GM06990 (cell line): ENCODE data around the gene REPS1.

Experiments
- DNase-seq: peaks from one replicate; pipeline ENCODE4 v3.0.0-alpha.2; 2011; ENCODE audit not compliant: insufficient read length; ENCODE audit errors: extremely low read depth
- H3K27me3 ChIP-seq: replicated peaks from 2 replicates; pipeline ENCODE4 v1.6.0; 2011; ENCODE audit warnings: low read length; ENCODE audit not compliant: control insufficient read depth, insufficient read depth
- H3K36me3 ChIP-seq: 2 replicates; pipeline ENCODE4 v1.5.1; 2011; ENCODE audit warnings: low read length; ENCODE audit not compliant: control insufficient read depth, insufficient read depth
- H3K4me3 ChIP-seq: replicated peaks from 2 replicates; pipeline ENCODE4 v1.5.1; 2011; ENCODE audit warnings: low read depth, mild to moderate bottlenecking, control low read depth, low read length
- TF ChIP-seq, protein P1 (sequence below): IDR thresholded peaks from 2 replicates; pipeline ENCODE4 v1.5.1; 2011; ENCODE audit warnings: low read length, control low read depth, mild to moderate bottlenecking, inconsistent platforms; ENCODE audit not compliant: insufficient read depth, poor library complexity, severe bottlenecking

REPS1 gene

GRCh38 chr6:138955262-138955661 is 32.8 kb downstream of the REPS1 start:
- DNase-seq, result no peak
- no peaks in the 10 kb centered on the region for H3K27me3 ChIP-seq
- H3K36me3 ChIP-seq, result no peaks in the 10 kb centered on the region
- H3K4me3 ChIP-seq, result no peak overlapping the region
- TF ChIP-seq, protein P1, sequence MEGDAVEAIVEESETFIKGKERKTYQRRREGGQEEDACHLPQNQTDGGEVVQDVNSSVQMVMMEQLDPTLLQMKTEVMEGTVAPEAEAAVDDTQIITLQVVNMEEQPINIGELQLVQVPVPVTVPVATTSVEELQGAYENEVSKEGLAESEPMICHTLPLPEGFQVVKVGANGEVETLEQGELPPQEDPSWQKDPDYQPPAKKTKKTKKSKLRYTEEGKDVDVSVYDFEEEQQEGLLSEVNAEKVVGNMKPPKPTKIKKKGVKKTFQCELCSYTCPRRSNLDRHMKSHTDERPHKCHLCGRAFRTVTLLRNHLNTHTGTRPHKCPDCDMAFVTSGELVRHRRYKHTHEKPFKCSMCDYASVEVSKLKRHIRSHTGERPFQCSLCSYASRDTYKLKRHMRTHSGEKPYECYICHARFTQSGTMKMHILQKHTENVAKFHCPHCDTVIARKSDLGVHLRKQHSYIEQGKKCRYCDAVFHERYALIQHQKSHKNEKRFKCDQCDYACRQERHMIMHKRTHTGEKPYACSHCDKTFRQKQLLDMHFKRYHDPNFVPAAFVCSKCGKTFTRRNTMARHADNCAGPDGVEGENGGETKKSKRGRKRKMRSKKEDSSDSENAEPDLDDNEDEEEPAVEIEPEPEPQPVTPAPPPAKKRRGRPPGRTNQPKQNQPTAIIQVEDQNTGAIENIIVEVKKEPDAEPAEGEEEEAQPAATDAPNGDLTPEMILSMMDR, result no peak

DNA sequence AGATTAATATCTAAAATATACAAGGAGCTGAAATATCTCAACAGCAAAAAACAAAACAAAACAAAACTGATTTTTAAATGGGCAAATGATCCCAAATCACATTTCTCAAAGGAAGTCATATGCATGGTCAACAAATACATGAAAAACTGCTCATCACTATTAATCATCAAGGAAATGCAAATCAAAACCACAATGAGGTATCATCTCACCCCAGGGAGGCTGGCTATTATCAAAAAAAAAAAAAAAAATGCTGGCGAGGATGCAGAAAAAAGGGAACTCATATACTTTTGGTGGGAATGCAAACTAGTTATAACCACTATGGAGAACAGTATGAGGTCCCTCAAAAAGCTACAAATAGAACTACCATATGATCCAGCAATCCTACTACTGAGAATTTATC is 34.6 kb downstream of the REPS1 start:
- H3K4me3 ChIP-seq, result no peak overlapping the region
- no peak for DNase-seq

GRCh38 chr6:138948546-138949179 is 39.4 kb downstream of the REPS1 start:
- Histone ChIP-seq H3K4me3 (no peak overlapping the region), H3K36me3 (peaks cover 2% of the 10 kb centered on the region), H3K27me3 (no peaks in the 10 kb centered on the region)
- DNase-seq, result no peak
- TF ChIP-seq, protein P1, result no peak

More for the DNA sequence above, 34.6 kb downstream of the REPS1 start:
- TF ChIP-seq, protein P1, result no peak
- no peaks in the 10 kb centered on the region for H3K27me3 ChIP-seq
- H3K36me3 ChIP-seq, result no peaks in the 10 kb centered on the region

DNA sequence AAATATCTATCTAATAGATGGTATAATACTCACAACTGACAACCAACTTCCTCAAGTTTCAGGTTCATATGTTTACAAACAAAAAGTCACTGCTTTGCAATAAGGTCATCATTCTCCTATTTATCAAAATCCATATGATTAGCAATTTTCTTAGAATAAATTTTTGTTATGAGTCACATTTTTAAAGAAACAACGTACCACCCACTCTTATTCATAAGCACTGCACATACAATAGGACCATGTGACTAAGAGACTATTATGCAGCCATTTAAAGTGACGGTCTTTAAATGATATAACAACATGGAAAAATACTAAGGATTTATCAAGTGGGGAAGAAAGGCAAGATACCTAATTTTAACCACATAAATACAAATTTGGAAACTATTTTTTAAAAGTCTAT is 40.0 kb downstream of the REPS1 start:
- TF ChIP-seq, protein P1, result no peak
- Histone ChIP-seq H3K4me3 (no peak overlapping the region), H3K36me3 (peaks cover 2% of the 10 kb centered on the region), H3K27me3 (no peaks in the 10 kb centered on the region)
- no peak for DNase-seq

GRCh38 chr6:138945354-138945753 is 42.7 kb downstream of the REPS1 start:
- no peak for DNase-seq
- TF ChIP-seq, protein P1, result no peak

GRCh38 chr6:138944412-138944811 is 43.6 kb downstream of the REPS1 start:
- Histone ChIP-seq H3K4me3 (no peak overlapping the region), H3K27me3 (no peaks in the 10 kb centered on the region), H3K36me3 (peaks cover 2% of the 10 kb centered on the region)
- TF ChIP-seq, protein P1, result no peak
- DNase-seq, result no peak

More at GRCh38 chr6:138945354-138945753, 42.7 kb downstream of the REPS1 start:
- peaks cover 2% of the 10 kb centered on the region for H3K36me3 ChIP-seq
- H3K4me3 ChIP-seq, result no peak overlapping the region
- no peaks in the 10 kb centered on the region for H3K27me3 ChIP-seq
